Stimulated activated naive CD8-positive, alpha-beta T cell treated with anti-CD3 and anti-CD28 coated beads, Interleukin-15, amount 100 ng/mL, for 72 hours (primary cell): ENCODE measurements around the gene MAJIN.

Source experiments
- ATAC-seq: fragments of 150-1000 bp; cut with Tn5 transposase; 2 replicates; pipeline ENCODE4 v1.10.0; 2021; ENCODE audit warnings: mild to moderate bottlenecking, moderate library complexity
- DNase-seq, 2 donors: peaks; one replicate each; pipeline ENCODE4 v3.0.0; 2021 to 2022
- H3K27ac Mint-ChIP-seq, 2 donors: one replicate each; pipeline ENCODE4 v1.8.0; 2022; ENCODE audit warnings: mild to moderate bottlenecking in 2 of 2, mixed read lengths in 2 of 2, moderate library complexity in 2 of 2
- H3K27me3 Mint-ChIP-seq: one replicate; pipeline ENCODE4 v1.8.0; 2022; ENCODE audit warnings: mixed read lengths
- H3K4me1 Mint-ChIP-seq: one replicate; pipeline ENCODE4 v1.8.0; 2022; ENCODE audit warnings: mild to moderate bottlenecking, mixed read lengths
- H3K4me3 Mint-ChIP-seq, 2 donors: one replicate each; pipeline ENCODE4 v1.8.0; 2022; ENCODE audit warnings: mild to moderate bottlenecking in 2 of 2, mixed read lengths in 2 of 2, moderate library complexity in 1 of 2
- H3K9me3 Mint-ChIP-seq, 2 donors: one replicate each; pipeline ENCODE4 v1.8.0; 2022; ENCODE audit warnings: mixed read lengths in 2 of 2

The MAJIN gene

GRCh38 chr11:64926689-64927088 is 45.2 kb downstream of the MAJIN start:
- Mint-ChIP-seq H3K4me1 (peaks cover 33% of the 10 kb centered on the region), H3K9me3 (no peaks in the 10 kb centered on the region), H3K27ac (no peak overlapping the region), H3K4me3 (no peak overlapping the region), H3K27me3 (no peaks in the 10 kb centered on the region)
- ATAC-seq, result no peak
- no peak for DNase-seq

- Mint-ChIP-seq H3K4me1 (peaks cover 33% of the 10 kb centered on the region), H3K9me3 (no peaks in the 10 kb centered on the region), H3K27me3 (no peaks in the 10 kb centered on the region), H3K4me3 (peak overlapping the region; percentile 99), H3K27ac (peak overlapping the region; percentile 72 to 95)
- DNase-seq (no peak), ATAC-seq (no peak)
Observed at GRCh38 chr11:64925536-64926436, 46.1 kb downstream of the MAJIN start.

GRCh38 chr11:64924910-64925284 is 47.0 kb downstream of the MAJIN start:
- peaks cover 33% of the 10 kb centered on the region for H3K4me1 Mint-ChIP-seq
- ATAC-seq, result no peak
- peak overlapping the region; percentile 99 for H3K4me3 Mint-ChIP-seq
- H3K27ac Mint-ChIP-seq, result peak overlapping the region; percentile 72 to 95
- DNase-seq, result no peak
- H3K27me3 Mint-ChIP-seq, result no peaks in the 10 kb centered on the region
- H3K9me3 Mint-ChIP-seq, result no peaks in the 10 kb centered on the region

DNA sequence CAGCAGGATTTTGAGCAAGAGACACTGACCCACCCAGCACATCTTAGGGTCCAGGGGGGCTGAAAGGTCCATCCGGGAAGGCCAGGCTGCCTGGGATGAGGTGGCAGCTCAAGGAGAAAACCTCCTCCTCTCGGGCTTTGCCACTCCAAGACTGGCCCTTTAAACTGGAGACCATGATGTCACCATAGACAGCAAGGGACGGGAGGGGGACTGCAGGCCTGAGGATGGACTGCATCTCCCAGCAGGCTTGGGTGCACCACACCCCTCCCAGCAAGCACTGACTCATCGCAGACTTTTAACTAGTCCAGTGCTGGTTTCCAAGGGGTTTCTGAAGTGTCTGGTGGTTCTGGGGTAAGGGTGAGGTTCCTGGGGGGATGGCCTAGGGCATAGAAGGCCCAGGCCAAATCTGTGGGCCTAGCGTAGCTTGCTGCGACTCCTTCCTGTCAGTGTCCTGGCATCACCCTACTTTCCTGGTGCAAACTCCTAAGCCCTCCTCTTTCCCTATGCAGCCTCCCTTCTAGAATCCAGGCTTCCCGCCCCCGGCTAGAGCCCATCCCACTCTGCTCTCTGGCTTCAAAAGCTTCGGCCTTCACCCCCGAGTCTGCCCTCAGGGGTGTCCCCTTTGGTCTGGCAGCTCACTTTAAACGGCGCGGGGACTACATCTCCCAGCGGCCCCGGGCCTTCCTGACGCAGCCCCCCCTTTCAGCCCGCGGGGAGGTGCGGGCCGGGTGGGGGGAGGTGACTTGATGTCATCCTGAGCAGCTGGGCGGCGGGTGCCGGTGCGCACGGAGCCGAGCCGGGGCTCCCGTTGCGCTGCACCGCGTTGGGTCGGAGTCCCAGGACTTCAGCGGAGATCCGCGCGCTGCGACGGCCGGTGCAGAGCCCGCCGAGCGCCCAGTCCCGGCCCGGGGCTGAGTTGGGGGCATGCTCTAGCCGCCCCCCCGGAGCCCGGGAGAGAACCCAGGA is 47.7 kb downstream of the MAJIN start, which contains the start of gene PPP2R5B:
Gene PPP2R5B (plus strand): TSS at position 746 of the 966 bp plus-strand sequence. CDS start 1,046 bp downstream, outside the sequence.
- Mint-ChIP-seq H3K9me3 (no peaks in the 10 kb centered on the region), H3K4me1 (peaks cover 33% of the 10 kb centered on the region), H3K27me3 (no peaks in the 10 kb centered on the region), H3K27ac (peak within 1 kb of the TSS; percentile 100), H3K4me3 (peak within 1 kb of the TSS; percentile 99)
- DNase-seq (peak; percentile 87 to 90), ATAC-seq (peak; percentile 94)

- DNase-seq (no peak), ATAC-seq (no peak)
- peak overlapping the region in 1 of 2 donors; percentile 82 for H3K27ac Mint-ChIP-seq
- H3K4me1 Mint-ChIP-seq, result peaks cover 40% of the 10 kb centered on the region
- no peaks in the 10 kb centered on the region for H3K9me3 Mint-ChIP-seq
- no peaks in the 10 kb centered on the region for H3K27me3 Mint-ChIP-seq
- H3K4me3 Mint-ChIP-seq, result peak overlapping the region; percentile 52 to 99
Observed at GRCh38 chr11:64923151-64923661, 48.7 kb downstream of the MAJIN start.

DNA sequence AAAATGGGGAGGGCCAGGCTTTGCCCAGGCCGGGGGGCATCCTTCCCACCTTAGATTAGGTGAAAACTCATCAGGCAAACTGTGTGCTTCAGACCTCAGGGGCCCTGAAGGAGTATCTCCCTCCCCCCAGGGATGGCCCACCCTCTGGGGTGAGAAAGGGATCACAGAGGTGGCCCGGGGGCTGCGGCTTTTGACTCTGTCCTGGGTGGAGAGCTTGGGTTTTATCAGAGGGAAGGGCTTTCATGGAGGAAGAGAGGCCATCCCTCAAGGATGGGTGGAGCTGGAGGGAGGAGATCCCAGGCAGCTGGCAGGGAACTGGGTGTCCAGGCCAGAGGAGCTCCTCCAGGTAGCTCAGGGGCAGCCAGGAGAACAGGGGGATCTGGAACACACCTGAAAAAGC is 50.5 kb downstream of the MAJIN start:
- peak overlapping the region in 1 of 2 donors; percentile 30 for H3K27ac Mint-ChIP-seq
- peaks cover 53% of the 10 kb centered on the region for H3K4me1 Mint-ChIP-seq
- H3K4me3 Mint-ChIP-seq, result no peak overlapping the region
- DNase-seq, result no peak
- ATAC-seq, result no peak
- no peaks in the 10 kb centered on the region for H3K9me3 Mint-ChIP-seq
- no peaks in the 10 kb centered on the region for H3K27me3 Mint-ChIP-seq

DNA sequence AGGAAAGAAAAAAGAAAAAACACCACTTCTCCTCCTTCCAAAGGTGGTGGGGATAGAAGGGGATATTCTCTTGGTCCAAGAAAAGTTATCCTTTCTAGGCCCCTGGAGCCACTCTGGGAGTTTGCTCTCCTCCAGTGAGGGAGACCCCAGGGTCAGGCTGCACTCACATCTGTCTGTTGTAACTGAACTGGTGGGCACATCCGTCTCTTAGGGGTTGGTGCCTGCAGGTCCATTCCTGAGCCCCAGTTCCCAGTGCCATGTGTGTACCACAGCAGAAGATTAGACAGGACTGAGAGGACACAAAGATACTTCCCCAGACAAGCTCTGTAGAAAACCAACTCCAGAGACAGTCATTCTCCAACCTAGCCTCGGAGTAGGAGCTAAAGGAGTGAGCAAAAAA is 51.8 kb downstream of the MAJIN start:
- H3K4me1 Mint-ChIP-seq, result peaks cover 54% of the 10 kb centered on the region

DNA sequence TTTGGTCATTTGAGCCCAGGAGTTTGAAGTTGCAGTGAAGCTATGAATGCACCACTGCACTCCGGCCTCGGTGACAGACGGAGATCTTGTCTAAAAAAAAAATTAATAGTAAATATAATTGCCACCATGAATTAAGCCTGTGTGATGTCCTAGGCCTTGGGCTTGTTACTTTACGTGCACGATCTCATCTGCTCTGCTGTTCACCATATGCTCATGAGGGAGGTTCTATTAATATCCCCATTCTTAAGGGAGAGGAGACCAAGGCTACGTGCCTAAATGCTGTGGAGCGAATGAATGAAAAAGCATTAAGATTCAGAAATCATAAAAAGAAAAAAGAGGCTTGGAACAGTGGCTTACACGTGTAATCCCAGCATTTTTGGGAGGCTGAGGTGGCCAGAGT is 52.3 kb downstream of the MAJIN start:
- no peak overlapping the region for H3K27ac Mint-ChIP-seq
- no peaks in the 10 kb centered on the region for H3K27me3 Mint-ChIP-seq
- no peak overlapping the region for H3K4me3 Mint-ChIP-seq
- DNase-seq, result no peak
- peaks cover 55% of the 10 kb centered on the region for H3K4me1 Mint-ChIP-seq
- H3K9me3 Mint-ChIP-seq, result no peaks in the 10 kb centered on the region
- no peak for ATAC-seq

More for the DNA sequence above, 51.8 kb downstream of the MAJIN start:
- Mint-ChIP-seq H3K27me3 (no peaks in the 10 kb centered on the region), H3K4me3 (no peak overlapping the region), H3K27ac (no peak overlapping the region), H3K9me3 (no peaks in the 10 kb centered on the region)
- DNase-seq, result no peak
- ATAC-seq, result no peak

- Mint-ChIP-seq H3K27me3 (no peaks in the 10 kb centered on the region), H3K4me1 (peaks cover 44% of the 10 kb centered on the region)
- DNase-seq, result no peak
Observed at GRCh38 chr11:64918017-64918416, 53.9 kb downstream of the MAJIN start.

DNA sequence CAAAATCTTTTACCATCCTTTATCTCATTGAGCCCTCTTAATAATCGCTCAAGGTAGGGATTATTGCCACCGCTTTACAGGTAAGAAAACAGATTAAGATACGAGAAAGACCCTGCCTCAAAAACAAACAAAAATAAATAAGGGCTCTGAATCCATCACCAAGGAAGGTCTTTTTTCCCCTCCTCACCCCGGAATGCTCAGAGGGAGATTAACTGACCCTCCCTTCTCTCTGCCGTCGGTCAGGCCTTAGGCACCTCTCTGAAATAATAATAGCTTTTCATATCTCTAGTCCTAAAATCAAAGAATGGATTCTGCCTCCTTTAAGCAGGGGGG is 54.3 kb downstream of the MAJIN start:
- Mint-ChIP-seq H3K9me3 (no peaks in the 10 kb centered on the region), H3K27me3 (no peaks in the 10 kb centered on the region), H3K4me1 (peaks cover 42% of the 10 kb centered on the region), H3K27ac (peak overlapping the region; percentile 95 to 99), H3K4me3 (peak overlapping the region; percentile 94 to 97)
- ATAC-seq, result no peak
- DNase-seq, result no peak

More at GRCh38 chr11:64918017-64918416, 53.9 kb downstream of the MAJIN start:
- peak overlapping the region; percentile 95 to 99 for H3K27ac Mint-ChIP-seq
- H3K9me3 Mint-ChIP-seq, result no peaks in the 10 kb centered on the region
- ATAC-seq, result no peak
- H3K4me3 Mint-ChIP-seq, result peak overlapping the region; percentile 94 to 97

GRCh38 chr11:64916775-64917662 is 54.9 kb downstream of the MAJIN start, which contains the start of gene ATG2A:
TSS of gene ATG2A (minus strand) at chr11:64917209. CDS start at chr11:64917135, 74 bp downstream.
- H3K27ac Mint-ChIP-seq, result peak within 1 kb of the TSS; percentile 95 to 99
- ATAC-seq (peak; percentile 99), DNase-seq (peak; percentile 99)
- H3K4me3 Mint-ChIP-seq, result peak within 1 kb of the TSS; percentile 94 to 97
- peaks cover 42% of the 10 kb centered on the region for H3K4me1 Mint-ChIP-seq
- no peaks in the 10 kb centered on the region for H3K9me3 Mint-ChIP-seq
- no peaks in the 10 kb centered on the region for H3K27me3 Mint-ChIP-seq

- ATAC-seq (peak; percentile 2), DNase-seq (peak; percentile 19 to 41)
- Mint-ChIP-seq H3K4me1 (peaks cover 42% of the 10 kb centered on the region), H3K4me3 (peak overlapping the region; percentile 94 to 97), H3K9me3 (no peaks in the 10 kb centered on the region), H3K27me3 (no peaks in the 10 kb centered on the region), H3K27ac (peak overlapping the region; percentile 95 to 99)
Observed at GRCh38 chr11:64916040-64916774, 55.7 kb downstream of the MAJIN start.

GRCh38 chr11:64915376-64915887 is 56.5 kb downstream of the MAJIN start:
- Mint-ChIP-seq H3K27ac (peak overlapping the region; percentile 59 to 95), H3K4me1 (peaks cover 42% of the 10 kb centered on the region), H3K27me3 (no peaks in the 10 kb centered on the region), H3K4me3 (peak overlapping the region; percentile 94 to 97), H3K9me3 (no peaks in the 10 kb centered on the region)
- DNase-seq (no peak), ATAC-seq (no peak)

DNA sequence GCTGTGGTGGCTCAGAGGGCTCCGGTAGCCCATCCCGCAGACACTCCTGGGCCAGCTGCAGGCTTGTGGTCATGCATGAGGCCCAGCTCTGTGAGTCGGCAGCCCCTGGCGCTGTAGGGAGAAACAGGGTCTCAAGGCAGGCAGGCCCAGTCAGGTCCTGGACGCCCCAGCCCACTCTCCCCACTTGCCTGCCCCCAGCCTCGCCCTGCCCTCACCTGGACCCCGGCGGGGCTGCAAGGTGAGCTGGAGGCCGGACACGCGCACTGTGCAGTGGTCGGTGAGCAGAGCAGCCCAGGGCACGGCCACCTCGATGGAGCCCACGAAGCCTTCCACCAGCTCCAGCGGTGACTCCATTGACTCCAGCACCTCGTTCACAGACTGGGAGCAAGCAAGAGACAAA is 57.8 kb downstream of the MAJIN start:
- no peaks in the 10 kb centered on the region for H3K27me3 Mint-ChIP-seq
- H3K27ac Mint-ChIP-seq, result peak overlapping the region in 1 of 2 donors; percentile 19
- peaks cover 42% of the 10 kb centered on the region for H3K4me1 Mint-ChIP-seq
- H3K4me3 Mint-ChIP-seq, result no peak overlapping the region
- H3K9me3 Mint-ChIP-seq, result no peaks in the 10 kb centered on the region
- ATAC-seq (no peak), DNase-seq (no peak)
